H9 (cell line): ENCODE measurements around the gene CRYGD. TPM values are rescaled to one million over a fixed set of nuclear protein-coding genes. Genes with fewer than 3 reads are reported as not detected.
"Not testable (repeated sequence)": the region's sequence is repeated elsewhere in the genome, so short reads cannot be mapped to it uniquely, and the experiment has no call there.

Source experiments
- DNase-seq: peaks from one replicate; pipeline ENCODE4 v3.0.0-alpha.2; 2017
- H2AFZ ChIP-seq: one replicate; pipeline ENCODE4 v1.6.1; 2013; ENCODE audit warnings: mild to moderate bottlenecking, low read length, control low read depth, moderate library complexity
- H2AK5ac ChIP-seq: 2 replicates; pipeline ENCODE4 v1.6.1; 2013; ENCODE audit warnings: low read length, control low read depth, mixed read lengths; ENCODE audit not compliant: insufficient read length
- H2BK120ac ChIP-seq: one replicate; pipeline ENCODE4 v1.6.1; 2013; ENCODE audit warnings: low read depth, mild to moderate bottlenecking, low read length, control low read depth, inconsistent platforms; ENCODE audit not compliant: poor library complexity, severe bottlenecking
- H2BK12ac ChIP-seq: 2 replicates; pipeline ENCODE4 v1.6.1; 2013; ENCODE audit warnings: low read length, control low read depth, mixed read lengths, low read depth; ENCODE audit not compliant: insufficient read length
- H2BK15ac ChIP-seq: 2 replicates; pipeline ENCODE4 v1.6.1; 2013; ENCODE audit warnings: low read depth, low read length, control low read depth
- H2BK20ac ChIP-seq: one replicate; pipeline ENCODE4 v1.6.1; 2013; ENCODE audit warnings: low read depth, mild to moderate bottlenecking, low read length, control low read depth, inconsistent platforms; ENCODE audit not compliant: poor library complexity, severe bottlenecking
- H2BK5ac ChIP-seq: 2 replicates; pipeline ENCODE4 v1.6.1; 2013; ENCODE audit warnings: low read length, control low read depth, mixed read lengths; ENCODE audit not compliant: insufficient read length
- H3K14ac ChIP-seq: 2 replicates; pipeline ENCODE4 v1.6.1; 2013; ENCODE audit warnings: low read length, control low read depth; ENCODE audit not compliant: insufficient read depth
- H3K18ac ChIP-seq: 2 replicates; pipeline ENCODE4 v1.6.1; 2013; ENCODE audit warnings: low read depth, mild to moderate bottlenecking, mixed read lengths, low read length, control low read depth; ENCODE audit not compliant: insufficient read length
- H3K23ac ChIP-seq: 2 replicates; pipeline ENCODE4 v1.6.1; 2013; ENCODE audit warnings: low read length, control low read depth, mixed read lengths, low read depth; ENCODE audit not compliant: insufficient read length
- H3K23me2 ChIP-seq: 2 replicates; pipeline ENCODE4 v1.6.1; 2013; ENCODE audit warnings: low read depth, mild to moderate bottlenecking, mixed read lengths, low read length, control low read depth; ENCODE audit not compliant: insufficient read length, poor library complexity, severe bottlenecking
- H3K27ac ChIP-seq: 2 replicates; pipeline ENCODE4 v1.5.1; 2013; ENCODE audit warnings: low read length, control low read depth, mixed read lengths, low read depth; ENCODE audit not compliant: insufficient read length
- H3K27me3 ChIP-seq: 2 replicates; pipeline ENCODE4 v1.6.1; 2013; ENCODE audit warnings: low read length, control low read depth, inconsistent platforms; ENCODE audit not compliant: insufficient read depth
- H3K4ac ChIP-seq: 2 replicates; pipeline ENCODE4 v1.6.1; 2013; ENCODE audit warnings: low read depth, mild to moderate bottlenecking, control low read depth, inconsistent platforms, low read length, moderate library complexity
- H3K4me1 ChIP-seq: 2 replicates; pipeline ENCODE4 v1.6.1; 2013; ENCODE audit warnings: low read length, control low read depth, inconsistent platforms; ENCODE audit not compliant: insufficient read depth
- H3K4me2 ChIP-seq: 2 replicates; pipeline ENCODE4 v1.6.1; 2013; ENCODE audit warnings: low read length, control low read depth, mixed read lengths; ENCODE audit not compliant: insufficient read length, insufficient read depth
- H3K56ac ChIP-seq: 2 replicates; pipeline ENCODE4 v1.6.1; 2013; ENCODE audit warnings: low read depth, mild to moderate bottlenecking, mixed read lengths, low read length, control low read depth; ENCODE audit not compliant: insufficient read length
- H3K79me1 ChIP-seq: 2 replicates; pipeline ENCODE4 v1.6.1; 2013; ENCODE audit warnings: low read depth, mild to moderate bottlenecking, moderate library complexity, low read length, control low read depth, inconsistent platforms; ENCODE audit not compliant: insufficient read depth, poor library complexity, severe bottlenecking
- H3K79me2 ChIP-seq: 2 replicates; pipeline ENCODE4 v1.6.1; 2013; ENCODE audit warnings: low read length, control low read depth, inconsistent platforms; ENCODE audit not compliant: insufficient read depth
- H3K9ac ChIP-seq: 2 replicates; pipeline ENCODE4 v1.6.1; 2013; ENCODE audit warnings: low read length, control low read depth, mixed read lengths; ENCODE audit not compliant: insufficient read length; ENCODE audit errors: extremely low read depth
- H3K9me3 ChIP-seq: one replicate; pipeline ENCODE4 v1.6.1; 2013; ENCODE audit warnings: low read depth, low read length, inconsistent platforms; ENCODE audit not compliant: control insufficient read depth
- H3T11ph ChIP-seq: one replicate; pipeline ENCODE4 v1.6.1; 2013; ENCODE audit warnings: mild to moderate bottlenecking, low read length, control low read depth, inconsistent platforms
- H4K20me1 ChIP-seq: one replicate; pipeline ENCODE4 v1.6.1; 2013; ENCODE audit not compliant: control insufficient read depth, insufficient read length, insufficient read depth
- H4K5ac ChIP-seq: 2 replicates; pipeline ENCODE4 v1.6.1; 2013; ENCODE audit warnings: low read depth, mild to moderate bottlenecking, mixed read lengths, low read length, control low read depth; ENCODE audit not compliant: insufficient read length
- H4K8ac ChIP-seq: replicated peaks from 2 replicates; pipeline ENCODE4 v1.6.1; 2013; ENCODE audit warnings: low read length, control low read depth, mixed read lengths, low read depth; ENCODE audit not compliant: insufficient read length
- H4K91ac ChIP-seq: 2 replicates; pipeline ENCODE4 v1.6.1; 2013; ENCODE audit warnings: low read depth, mild to moderate bottlenecking, moderate library complexity, mixed read lengths, low read length, control low read depth; ENCODE audit not compliant: insufficient read length
- H3K27ac Mint-ChIP-seq, 3 experiments: 2 replicates in 2 of 3; 3 replicates in 1 of 3; pipeline ENCODE4 v1.8.0; 2020 to 2021; ENCODE audit warnings: mixed read lengths in 3 of 3, mild to moderate bottlenecking in 1 of 3, moderate library complexity in 1 of 3
- H3K27me3 Mint-ChIP-seq: 2 replicates; pipeline ENCODE4 v1.8.0; 2021; ENCODE audit warnings: low read depth, mild to moderate bottlenecking, moderate library complexity, mixed read lengths
- H3K36me3 Mint-ChIP-seq, 3 experiments: 2 replicates in 2 of 3; 3 replicates in 1 of 3; pipeline ENCODE4 v1.8.0; 2020 to 2021; ENCODE audit warnings: low read depth in 3 of 3, mixed read lengths in 3 of 3; ENCODE audit not compliant: insufficient read depth in 1 of 3
- H3K4me1 Mint-ChIP-seq, 2 experiments: 2 replicates each; pipeline ENCODE4 v1.8.0; 2020; ENCODE audit warnings: mixed read lengths in 2 of 2
- H3K4me3 Mint-ChIP-seq, 2 experiments: 2 replicates in 1 of 2; 3 replicates in 1 of 2; pipeline ENCODE4 v1.8.0; 2020 to 2021; ENCODE audit warnings: mild to moderate bottlenecking in 2 of 2, mixed read lengths in 2 of 2, moderate library complexity in 1 of 2
- H3K9me3 Mint-ChIP-seq, 2 experiments: 2 replicates in 1 of 2; 3 replicates in 1 of 2; pipeline ENCODE4 v1.8.0; 2020; ENCODE audit warnings: mild to moderate bottlenecking in 2 of 2, mixed read lengths in 2 of 2, moderate library complexity in 1 of 2
- CTCF ChIP-seq: fragments of 200-600 bp; sonication (generic); conservative IDR thresholded peaks from 3 replicates; pipeline ENCODE4 v1.8.0; 2021; ENCODE audit warnings: antibody characterized with exemption, mild to moderate bottlenecking
- WGBS: extraction: QIAGEN DNeasy Blood & Tissue Kit; methylation state at CpG from one replicate; pipeline ENCODE4 v1.1.7; 2013; ENCODE audit warnings: missing lambda C conversion rate, low lambda C conversion rate, mixed read lengths; ENCODE audit not compliant: insufficient read length; ENCODE audit errors: extremely low coverage; 5-methylcytosine and 5-hydroxymethylcytosine counted together
- total RNA-seq: library from RNA; stranded (reverse); gene quantifications from 2 replicates; pipeline ENCODE4 v1.2.1, GENCODE V29; 2021

The CRYGD gene
- total RNA-seq, 1 experiment from 2014 or later: not detected

GRCh38 chr2:208112969-208113368, 11.4 kb downstream of the CRYGD start:
- Histone ChIP-seq H2AK5ac (no peak overlapping the region), H2BK20ac (peak overlapping the region; percentile 29), H2AFZ (no peak overlapping the region), H2BK15ac (no peak overlapping the region), H3K79me1 (no peaks in the 10 kb centered on the region), H3K27ac (peak overlapping the region; percentile 16), H2BK120ac (no peak overlapping the region), H2BK12ac (no peak overlapping the region), H3K4me1 (peaks cover 3% of the 10 kb centered on the region), H3K27me3 (no peaks in the 10 kb centered on the region), H3K56ac (no peak overlapping the region), H3K9ac (no peak overlapping the region), H3K18ac (no peak overlapping the region), H4K91ac (no peak overlapping the region), H3K9me3 (no peaks in the 10 kb centered on the region), H2BK5ac (no peak overlapping the region), H4K8ac (no peak overlapping the region), H3K23me2 (no peaks in the 10 kb centered on the region), H3T11ph (no peak overlapping the region), H3K14ac (no peak overlapping the region), H3K79me2 (no peaks in the 10 kb centered on the region), H3K4me2 (peak overlapping the region; percentile 41), H3K23ac (no peak overlapping the region), H3K4ac (no peak overlapping the region), H4K5ac (no peak overlapping the region), H4K20me1 (no peaks in the 10 kb centered on the region)
- TF ChIP-seq CTCF: no peak
- Mint-ChIP-seq H3K27me3 (no peaks in the 10 kb centered on the region), H3K36me3 (peaks cover 2 to 6% (median 5%) of the 10 kb centered on the region in 3 experiments; a peak in 6 of 7 replicates), H3K9me3 (peaks cover 2 to 6% of the 10 kb centered on the region in 2 experiments; a peak in 2 of 5 replicates), H3K4me3 (peak overlapping the region; percentile 18 to 77), H3K27ac (peak overlapping the region; percentile 32 to 77 (median 54); a peak in 6 of 7 replicates), H3K4me1 (peaks cover 27 to 31% of the 10 kb centered on the region in 2 experiments)
- peak; percentile 85 for DNase-seq
- WGBS: no CpG with 5 or more reads among the region's 7 CpGs

DNA sequence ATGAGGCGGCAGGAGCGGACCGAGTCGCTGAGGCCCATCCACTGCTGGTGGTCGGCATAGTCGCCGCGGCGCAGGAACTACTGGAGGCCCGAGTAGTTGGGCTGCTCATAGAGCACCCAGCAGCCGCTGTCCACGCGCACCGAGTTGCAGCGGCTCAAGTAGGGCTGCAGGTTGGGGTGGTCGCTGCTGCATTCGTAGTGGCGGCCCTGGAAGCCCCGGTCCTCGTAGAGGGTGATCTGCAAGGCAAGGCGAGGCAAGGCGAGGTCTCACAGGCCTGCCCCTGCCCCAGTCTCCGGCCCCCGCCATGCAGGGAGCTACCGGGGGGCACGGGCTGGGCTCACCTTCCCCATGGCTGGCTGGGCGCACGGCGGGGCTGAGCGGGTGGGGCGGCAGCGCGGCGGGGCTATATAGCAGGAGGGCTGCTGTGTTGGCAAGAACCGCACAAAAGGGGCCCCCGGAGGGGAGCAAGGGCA, 12.0 kb downstream of the CRYGD start:
- peak overlapping the region; percentile 41 for H3K4me2 ChIP-seq
- not testable (repeated sequence) for H2AFZ ChIP-seq, H3K9me3 ChIP-seq, H4K91ac ChIP-seq, H4K20me1 ChIP-seq, H2BK5ac ChIP-seq, H3K4me1 ChIP-seq, H3K9me3 Mint-ChIP-seq, H4K8ac ChIP-seq, H3K27ac ChIP-seq, H3K79me2 ChIP-seq, H3K23ac ChIP-seq, H2BK120ac ChIP-seq, H3K4ac ChIP-seq, H2AK5ac ChIP-seq, H3K36me3 Mint-ChIP-seq, H3K27me3 Mint-ChIP-seq, H3K79me1 ChIP-seq, H4K5ac ChIP-seq, H3K23me2 ChIP-seq, H3K56ac ChIP-seq, H3K18ac ChIP-seq, H3K9ac ChIP-seq, H3T11ph ChIP-seq, H3K27me3 ChIP-seq, H2BK15ac ChIP-seq, H2BK12ac ChIP-seq
- H3K27ac Mint-ChIP-seq: peak overlapping the region in 2 of 3 experiments; percentile 61 to 73; a peak in 2 of 7 replicates
- peak overlapping the region; percentile 53 to 77 for H3K4me3 Mint-ChIP-seq
- peak; percentile 56 for DNase-seq
- WGBS: no CpG with 5 or more reads among the region's 36 CpGs
- peaks cover 33 to 38% of the 10 kb centered on the region in 2 experiments for H3K4me1 Mint-ChIP-seq
- H3K14ac ChIP-seq: peak overlapping the region; percentile 40; the same call in 1 of the 2 replicates
- peak overlapping the region; percentile 29 for H2BK20ac ChIP-seq
